Activated T-helper 1 cell treated with Interleukin-2 at 50 U/mL for 16 hours (primary cell): Measurements from ENCODE around the gene TRRAP.
"Not testable (repeated sequence)": the region's sequence is repeated elsewhere in the genome, so short reads cannot be mapped to it uniquely, and the experiment has no call there.

Source experiments
- DNase-seq: peaks from one replicate; pipeline ENCODE4 v3.0.0-alpha.2; 2020; ENCODE audit warnings: low read depth

The TRRAP gene

GRCh38 chr7:98878365-98879197 is at the start of gene TRRAP:
TRRAP (plus strand) TSS chr7:98878532; CDS start chr7:98881151, 2,619 bp downstream.
- peak; percentile 64 for DNase-seq

GRCh38 chr7:98830972-98831548 is 47.3 kb upstream of the TRRAP start:
- DNase-seq: no peak

GRCh38 chr7:98831641-98832221 is 46.6 kb upstream of the TRRAP start:
- peak; percentile 5 for DNase-seq

- no peak for DNase-seq
Observed at GRCh38 chr7:98833022-98833421, 45.3 kb upstream of the TRRAP start.

- DNase-seq: no peak
Observed at GRCh38 chr7:98834949-98835348, 43.4 kb upstream of the TRRAP start.

GRCh38 chr7:98836811-98837629 is 41.3 kb upstream of the TRRAP start:
- no peak for DNase-seq

- DNase-seq: no peak
Observed at GRCh38 chr7:98837630-98837972, 40.7 kb upstream of the TRRAP start.

- no peak for DNase-seq
Observed at GRCh38 chr7:98840096-98840495, 38.2 kb upstream of the TRRAP start.

GRCh38 chr7:98840722-98841121 is 37.6 kb upstream of the TRRAP start:
- DNase-seq: no peak

GRCh38 chr7:98841179-98841997 is 36.9 kb upstream of the TRRAP start:
- peak; percentile 49 for DNase-seq

GRCh38 chr7:98842552-98842951 is 35.8 kb upstream of the TRRAP start:
- DNase-seq: not testable (repeated sequence)

GRCh38 chr7:98848918-98849317 is 29.4 kb upstream of the TRRAP start:
- DNase-seq: no peak

- DNase-seq: no peak
Observed at GRCh38 chr7:98852826-98853225, 25.5 kb upstream of the TRRAP start.

GRCh38 chr7:98855610-98856422 is 22.5 kb upstream of the TRRAP start:
- no peak for DNase-seq

- no peak for DNase-seq
Observed at GRCh38 chr7:98860071-98860470, 18.3 kb upstream of the TRRAP start.

GRCh38 chr7:98862203-98862602 is 16.1 kb upstream of the TRRAP start:
- DNase-seq: no peak

- no peak for DNase-seq
Observed at GRCh38 chr7:98862716-98863420, 15.5 kb upstream of the TRRAP start.

GRCh38 chr7:98863601-98864000 is 14.7 kb upstream of the TRRAP start:
- DNase-seq: no peak

- no peak for DNase-seq
Observed at GRCh38 chr7:98864731-98865453, 13.4 kb upstream of the TRRAP start.
